GM12891 (cell line): ENCODE data around the gene PDK3.

Experiments
- POLR2A ChIP-seq: IDR thresholded peaks from 2 replicates; pipeline ENCODE4 v1.6.1; 2011; ENCODE audit warnings: low read depth, low read length, control low read depth
- POLR2AphosphoS5 ChIP-seq: IDR thresholded peaks from 2 replicates; pipeline ENCODE4 v1.6.1; 2011; ENCODE audit warnings: low read depth, low read length, control low read depth

DNA sequence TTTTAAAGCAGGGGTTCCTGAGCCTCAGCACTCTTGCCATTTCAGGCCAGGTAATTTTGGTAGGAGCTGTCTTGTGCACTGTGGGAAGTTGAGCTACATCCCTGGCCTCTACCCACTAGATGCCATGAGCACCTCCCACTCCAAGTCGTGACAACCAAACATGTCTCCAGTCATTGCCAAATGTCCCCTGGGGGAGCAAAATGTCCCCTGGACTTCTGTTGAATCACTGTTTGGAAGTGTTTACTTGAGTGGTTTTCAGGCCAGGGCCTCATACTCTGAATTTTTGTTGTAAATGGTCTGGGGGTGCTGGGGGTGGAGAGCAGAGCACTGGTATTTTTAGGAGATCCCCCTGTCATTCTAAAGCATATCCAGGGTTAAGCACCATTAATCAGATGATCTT is 3.2 kb downstream of the PDK3 start:
- TF ChIP-seq POLR2A (no peak), POLR2AphosphoS5 (no peak)
